HTR-8/SVneo (cell line): ENCODE results near the gene SLC16A5.

Source experiments
- DNase-seq: peaks from one replicate; pipeline ENCODE4 v3.0.0; 2011; ENCODE audit warnings: low spot score, mixed read lengths; ENCODE audit not compliant: insufficient read length
- FAIRE-seq: peaks from 2 replicates; lab custom pipeline; 2011; peaks lifted over from hg19 to GRCh38; lab: Jason Lieb, UNC

Gene SLC16A5

GRCh38 chr17:75081611-75082540, 5.9 kb upstream of the SLC16A5 start:
- FAIRE-seq (no peak), DNase-seq (no peak)

GRCh38 chr17:75082683-75083082, 5.1 kb upstream of the SLC16A5 start:
- no peak for DNase-seq
- FAIRE-seq = no peak

GRCh38 chr17:75084039-75084660, 3.6 kb upstream of the SLC16A5 start:
- DNase-seq = no peak
- FAIRE-seq = no peak

GRCh38 chr17:75086496-75087181, 1.1 kb upstream of the SLC16A5 start:
- FAIRE-seq (no peak), DNase-seq (no peak)

GRCh38 chr17:75087182-75087557, 584 bp upstream of the SLC16A5 start:
- FAIRE-seq (no peak), DNase-seq (no peak)

GRCh38 chr17:75088465-75089417, 987 bp downstream of the SLC16A5 start:
- DNase-seq (no peak), FAIRE-seq (no peak)

GRCh38 chr17:75090871-75091854, 3.4 kb downstream of the SLC16A5 start:
- FAIRE-seq (peak; percentile 16), DNase-seq (no peak)

- DNase-seq (no peak), FAIRE-seq (peak; percentile 96)
These were observed 4.1 kb downstream of the SLC16A5 start for GRCh38 chr17:75091855-75092327.

GRCh38 chr17:75093548-75094158, 5.9 kb downstream of the SLC16A5 start:
- no peak for DNase-seq
- FAIRE-seq = no peak

- peak; percentile 51 for FAIRE-seq
- no peak for DNase-seq
These were observed 7.2 kb downstream of the SLC16A5 start for GRCh38 chr17:75094871-75095399.

- DNase-seq (peak; percentile 96), FAIRE-seq (peak; percentile 100)
These were observed 8.4 kb downstream of the SLC16A5 start for GRCh38 chr17:75096082-75096625.

GRCh38 chr17:75097865-75098264, 10.1 kb downstream of the SLC16A5 start:
- no peak for DNase-seq
- peak; percentile 51 for FAIRE-seq

GRCh38 chr17:75098861-75099260, 11.1 kb downstream of the SLC16A5 start:
- no peak for FAIRE-seq

GRCh38 chr17:75099881-75100595, 12.3 kb downstream of the SLC16A5 start:
- FAIRE-seq (peak; percentile 74), DNase-seq (no peak)

More at GRCh38 chr17:75098861-75099260, 11.1 kb downstream of the SLC16A5 start:
- no peak for DNase-seq

- no peak for DNase-seq
- no peak for FAIRE-seq
These were observed 14.6 kb downstream of the SLC16A5 start for GRCh38 chr17:75102385-75102821.

GRCh38 chr17:75103601-75104554, 16.1 kb downstream of the SLC16A5 start:
- DNase-seq (no peak), FAIRE-seq (no peak)
